A673 (cell line): Measurements from ENCODE around the gene FGFR2.

ENCODE experiments used
- CTCF ChIP-seq: fragments of 300-800, 200-600 bp; sonication (generic); conservative IDR thresholded peaks from 2 replicates; pipeline ENCODE4 v1.5.1; 2017; ENCODE audit warnings: low read depth, mild to moderate bottlenecking, antibody characterized with exemption, low read length, moderate library complexity, mixed read lengths
- EZH2 ChIP-seq: fragments of 200-600 bp; sonication (generic); IDR thresholded peaks from 2 replicates; pipeline ENCODE4 v1.6.1; 2017; ENCODE audit warnings: borderline replicate concordance, low read depth, mild to moderate bottlenecking, mixed read lengths, antibody characterized with exemption, low read length; ENCODE audit not compliant: poor library complexity, severe bottlenecking

GRCh38 chr10:121578965-121579364 lies 19.3 kb downstream of the FGFR2 start:
- TF ChIP-seq CTCF (no peak), EZH2 (no peak)
